GM19438 (cell line): ENCODE results near the gene FTCD.
"Not testable (repeated sequence)": the region's sequence is repeated elsewhere in the genome, so short reads cannot be mapped to it uniquely, and the experiment has no call there.

ENCODE experiments used
- ATAC-seq: cut with Tn5 transposase; IDR thresholded peaks from one replicate; pipeline ENCODE4 v1.9.1; 2021; ENCODE audit warnings: low read depth; ENCODE audit not compliant: unreplicated experiment

The FTCD gene

DNA sequence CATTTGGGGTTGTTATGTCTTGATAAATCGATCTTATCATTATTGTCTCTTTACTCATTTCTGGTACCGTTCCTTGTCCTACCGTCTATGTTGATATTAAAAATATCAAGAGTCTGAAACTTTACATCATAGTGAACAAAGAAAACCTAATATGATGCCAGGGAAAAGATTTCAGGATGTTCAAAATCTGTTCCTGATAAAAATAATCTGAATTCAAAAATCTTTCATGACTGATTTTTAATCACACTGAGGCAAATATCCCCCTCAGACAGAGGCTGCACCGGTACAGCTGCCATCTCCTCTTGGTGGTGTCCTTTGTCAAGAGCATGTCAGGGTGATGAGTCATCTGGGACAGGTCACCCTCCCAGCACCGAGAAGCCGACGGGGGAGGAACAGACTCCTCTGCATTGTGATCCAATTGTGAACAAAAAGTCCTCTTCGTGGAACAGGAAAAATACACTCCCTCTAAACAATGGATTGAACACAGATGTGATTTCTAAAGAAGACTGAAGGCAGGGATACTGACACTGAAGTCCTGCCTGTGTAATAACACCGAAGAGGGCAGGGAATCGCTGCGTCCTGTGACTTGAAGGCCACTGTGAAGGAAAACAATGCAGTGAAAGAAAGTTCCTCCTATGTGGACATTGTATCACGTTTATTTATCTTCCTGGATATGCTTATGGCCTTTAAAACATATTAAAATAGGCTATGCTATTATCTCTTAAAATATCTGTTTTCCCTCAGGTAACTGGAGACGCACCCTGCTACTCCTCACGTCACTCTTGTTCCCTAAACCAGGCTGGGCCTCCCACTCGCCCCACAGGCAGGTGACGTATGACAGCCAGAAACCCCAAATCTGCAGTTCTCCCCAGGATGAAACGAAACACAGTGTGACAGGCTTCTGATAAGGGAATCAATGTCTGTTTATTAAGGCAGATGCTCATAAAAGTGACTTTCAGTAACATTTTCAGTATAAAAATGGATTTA, 33.1 kb upstream of the FTCD start:
- no peak for ATAC-seq

DNA sequence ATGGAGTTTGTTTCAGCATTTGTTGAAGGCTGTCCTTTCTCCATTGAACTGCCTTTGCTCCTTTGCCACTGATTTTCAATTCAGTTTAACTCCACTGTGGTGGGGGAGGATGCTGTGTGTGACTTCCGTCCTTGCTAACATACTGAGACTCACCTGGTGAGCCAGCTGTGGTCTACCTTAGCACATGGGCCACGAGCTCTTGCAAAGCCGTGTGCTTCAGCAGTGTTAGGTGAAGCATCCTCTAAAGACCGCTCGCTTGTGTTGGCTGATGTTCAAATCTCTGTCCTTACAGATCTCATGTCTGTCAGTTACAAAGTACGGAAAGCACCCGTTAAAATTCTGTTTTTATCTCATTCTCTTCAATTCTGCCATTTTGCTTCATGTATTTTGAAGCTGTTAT, 32.4 kb upstream of the FTCD start:
- ATAC-seq = no peak

DNA sequence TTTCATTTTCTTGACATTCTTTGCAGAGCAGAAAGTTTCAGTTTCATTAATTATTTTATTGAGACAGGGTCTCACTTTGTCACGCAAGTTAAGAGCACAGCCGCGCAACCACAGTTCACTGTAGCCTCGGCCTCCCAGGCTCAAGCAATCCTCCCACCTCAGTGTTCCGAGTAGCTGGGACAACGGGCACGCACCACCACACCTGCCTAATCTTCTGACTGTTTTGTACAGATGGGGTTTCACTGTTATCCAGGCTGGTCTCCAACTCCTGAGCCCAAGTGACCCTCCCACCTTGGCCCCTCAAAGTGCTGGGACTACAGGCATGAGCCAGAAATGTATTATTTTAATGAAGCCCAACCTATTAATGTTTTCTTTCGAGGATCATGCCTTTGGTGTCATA, 31.9 kb upstream of the FTCD start:
- no peak for ATAC-seq

DNA sequence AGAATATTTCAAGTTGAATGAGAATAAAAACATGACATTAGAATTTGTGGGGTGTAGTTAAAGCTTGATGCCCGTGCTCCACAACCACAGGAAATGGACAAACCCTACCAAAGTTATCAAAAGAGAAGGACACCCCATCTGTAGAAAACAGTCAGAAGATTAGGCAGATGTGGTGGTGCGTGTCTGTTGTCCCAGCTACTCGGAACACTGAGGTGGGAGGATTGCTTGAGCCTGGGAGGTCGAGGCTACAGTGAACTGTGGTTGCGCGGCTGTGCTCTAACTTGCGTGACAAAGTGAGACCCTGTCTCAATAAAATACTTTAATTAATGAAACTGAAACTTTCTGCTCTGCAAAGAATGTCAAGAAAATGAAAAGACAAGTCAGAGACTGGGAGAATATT, 30.3 kb upstream of the FTCD start:
- ATAC-seq = no peak

DNA sequence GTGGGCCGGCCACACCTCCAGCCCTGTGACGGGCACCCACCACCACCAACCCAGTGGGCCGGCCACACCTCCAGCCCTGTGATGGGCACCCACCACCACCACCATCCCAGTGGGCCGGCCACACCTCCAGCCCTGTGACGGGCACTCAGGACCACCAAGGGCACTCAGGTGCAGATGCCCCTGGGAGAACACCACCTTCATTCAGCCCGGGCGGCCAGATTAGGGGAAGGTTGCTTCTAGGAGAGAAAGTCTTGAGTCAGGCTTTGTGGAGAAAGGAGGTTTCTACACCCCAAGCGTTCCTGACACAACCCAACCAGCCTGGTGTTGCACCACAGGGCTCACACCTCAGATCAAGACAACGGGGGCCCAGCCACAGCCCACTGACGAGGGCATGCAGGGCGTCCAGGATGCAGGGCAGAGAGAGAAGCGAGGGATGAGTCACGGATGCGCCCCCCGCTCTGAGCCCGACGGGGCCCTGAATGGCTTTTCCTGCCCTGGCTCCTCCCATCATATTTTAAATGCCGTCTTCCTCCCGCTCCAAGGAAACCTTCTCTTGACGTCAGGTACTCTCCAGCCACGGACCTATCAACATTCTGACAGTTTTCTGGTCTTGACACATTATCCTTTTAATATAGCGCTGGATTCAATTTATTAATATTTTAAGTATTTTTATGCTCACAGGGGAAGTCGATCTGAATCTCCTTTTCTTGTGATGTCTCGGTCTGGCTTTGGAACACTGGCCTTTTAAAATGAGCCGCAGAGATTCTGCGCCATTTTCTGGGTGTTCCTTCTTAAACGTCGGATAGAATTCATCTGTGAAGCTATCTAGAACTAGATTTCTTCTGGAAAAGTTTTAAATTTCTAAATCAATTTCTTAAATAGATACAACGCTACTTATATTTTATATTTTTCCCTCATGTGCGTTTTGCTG, 29.5 kb upstream of the FTCD start:
- no peak for ATAC-seq

DNA sequence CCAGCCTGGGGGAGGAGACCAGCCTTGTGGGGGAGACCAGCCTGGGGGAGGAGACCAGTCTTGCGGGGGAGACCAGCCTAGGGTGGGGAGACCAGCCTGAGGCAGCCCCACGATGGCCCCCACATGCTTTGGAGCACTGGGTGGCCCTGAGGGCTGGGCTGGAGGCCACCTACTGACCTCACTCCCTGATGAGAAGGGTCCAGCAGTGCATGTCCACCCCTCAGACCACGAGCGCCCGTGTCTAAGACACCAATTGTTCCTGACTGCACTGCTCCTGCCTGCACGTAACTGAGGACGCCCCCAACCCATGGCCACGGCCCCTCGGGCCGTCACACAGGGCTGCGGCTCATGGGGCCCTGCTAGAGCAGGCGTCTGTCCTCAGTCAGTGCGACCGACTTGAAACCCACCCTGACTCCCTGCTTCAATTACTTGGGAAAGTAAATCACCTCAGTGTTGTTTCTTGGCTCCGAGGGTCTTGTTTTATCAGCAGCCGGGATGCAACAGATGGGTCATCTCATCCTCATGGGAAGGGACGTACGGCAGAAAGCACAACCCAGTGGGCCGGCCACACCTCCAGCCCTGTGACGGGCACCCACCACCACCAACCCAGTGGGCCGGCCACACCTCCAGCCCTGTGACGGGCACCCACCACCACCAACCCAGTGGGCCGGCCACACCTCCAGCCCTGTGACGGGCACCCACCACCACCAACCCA, 28.7 kb upstream of the FTCD start, which contains the start of gene SPATC1L:
Gene SPATC1L, minus strand, starts transcription at position 550 of the 715 bp plus-strand sequence. CDS start 1,643 bp downstream, outside the sequence.
- no peak for ATAC-seq

DNA sequence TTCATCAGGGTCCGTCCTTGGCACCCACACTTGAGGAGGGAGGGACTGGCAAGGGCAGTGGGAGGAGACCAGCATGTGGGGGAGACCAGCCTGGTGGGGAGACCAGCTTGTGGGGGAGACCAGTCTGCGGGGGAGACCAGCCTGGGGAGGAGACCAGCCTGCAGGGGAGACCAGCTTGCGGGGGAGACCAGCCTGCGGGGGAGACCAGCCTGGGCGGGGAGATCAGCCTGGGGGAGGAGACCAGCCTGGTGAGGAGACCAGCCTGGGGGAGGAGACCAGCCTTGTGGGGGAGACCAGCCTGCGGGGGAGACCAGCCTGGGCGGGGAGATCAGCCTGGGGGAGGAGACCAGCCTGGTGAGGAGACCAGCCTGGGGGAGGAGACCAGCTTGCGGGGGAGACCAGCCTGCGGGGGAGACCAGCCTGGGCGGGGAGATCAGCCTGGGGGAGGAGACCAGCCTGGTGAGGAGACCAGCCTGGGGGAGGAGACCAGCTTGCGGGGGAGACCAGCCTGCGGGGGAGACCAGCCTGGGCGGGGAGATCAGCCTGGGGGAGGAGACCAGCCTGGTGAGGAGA, 28.0 kb upstream of the FTCD start:
- ATAC-seq = not testable (repeated sequence)

DNA sequence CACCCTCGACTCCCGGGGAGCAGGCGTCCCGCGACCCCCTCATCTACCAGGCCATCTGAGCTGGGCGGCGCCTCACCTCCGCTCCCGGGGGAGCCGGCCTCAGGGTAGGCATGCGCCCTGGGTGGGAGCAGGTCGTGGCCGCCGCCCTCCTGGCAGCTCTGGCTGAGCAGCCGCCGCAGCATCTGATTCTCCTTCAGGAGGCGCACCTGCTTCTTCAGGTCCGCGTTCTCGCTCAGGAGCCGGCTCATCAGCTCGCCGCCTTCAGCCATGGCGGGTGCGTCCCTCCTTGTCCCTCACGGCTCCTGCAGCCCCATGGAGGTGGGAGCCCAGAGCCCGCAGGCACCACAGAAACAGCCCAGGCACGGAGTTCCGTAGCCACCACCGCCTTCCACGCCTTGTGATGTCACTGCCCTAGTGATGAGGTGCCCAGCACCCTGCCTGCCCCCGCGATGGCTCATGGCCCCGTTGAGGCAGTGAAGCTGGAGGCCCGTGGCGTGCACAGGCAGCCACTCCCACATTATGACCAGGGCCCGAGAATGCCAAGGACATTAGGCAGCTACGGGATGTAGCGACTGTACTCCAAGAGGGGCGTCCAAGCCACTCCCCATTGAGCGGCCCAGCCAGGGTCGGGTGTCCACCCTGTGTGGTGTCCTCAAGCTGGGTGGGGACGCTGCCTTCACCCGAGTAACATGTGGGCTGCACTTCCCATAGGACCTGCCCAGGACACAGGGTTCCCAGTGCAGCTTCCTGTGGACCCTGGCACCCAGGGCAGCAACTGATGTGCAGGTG, 27.4 kb upstream of the FTCD start:
- ATAC-seq = no peak

DNA sequence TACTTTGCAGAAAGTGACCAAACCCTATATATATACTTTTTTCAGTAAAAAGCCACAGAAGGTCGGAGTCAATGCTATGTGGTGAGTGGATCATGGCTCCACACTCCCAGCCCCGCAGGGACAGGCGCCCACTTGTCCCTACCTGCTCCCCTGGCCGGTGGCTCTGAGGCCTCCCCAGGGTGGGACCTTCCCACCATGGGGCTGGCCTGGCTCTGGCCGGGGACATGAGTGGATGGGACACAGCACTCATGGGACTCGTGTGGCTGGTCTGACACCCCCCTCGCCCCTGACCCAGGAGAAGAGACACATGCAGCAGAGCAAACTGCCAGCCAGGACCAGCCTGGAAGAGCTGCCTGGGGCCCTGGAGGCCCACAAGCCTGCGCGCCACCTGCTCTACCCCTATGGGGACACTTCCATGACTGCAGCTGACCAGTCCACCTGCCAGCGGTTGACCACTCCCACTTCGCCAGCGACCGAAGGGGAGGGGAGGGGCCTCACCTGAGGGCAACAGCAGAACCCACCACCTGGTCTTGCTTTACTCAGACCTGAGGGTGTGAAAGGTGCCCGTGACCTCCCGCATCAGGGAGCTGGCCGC, 26.7 kb upstream of the FTCD start:
- no peak for ATAC-seq

DNA sequence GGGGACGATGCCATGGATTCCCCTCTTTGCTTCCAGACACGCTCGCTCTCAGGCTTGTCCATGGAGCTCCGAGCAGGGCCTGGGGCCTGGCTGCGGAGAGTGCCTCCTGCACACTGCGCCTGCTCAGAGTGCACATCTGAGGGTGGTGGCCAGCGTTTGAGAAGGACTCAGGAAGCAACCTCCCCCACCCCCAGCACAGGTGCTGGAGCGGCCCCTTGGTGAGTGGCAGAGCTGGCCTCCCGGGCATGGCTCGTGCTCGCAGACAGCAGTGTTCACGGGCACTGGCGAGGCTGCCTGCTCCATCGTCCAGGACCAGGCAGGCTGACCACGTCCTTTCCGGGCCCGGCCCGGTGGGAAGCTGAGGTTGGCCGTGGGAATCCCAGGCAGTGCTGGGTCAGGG, 26.1 kb upstream of the FTCD start:
- no peak for ATAC-seq

DNA sequence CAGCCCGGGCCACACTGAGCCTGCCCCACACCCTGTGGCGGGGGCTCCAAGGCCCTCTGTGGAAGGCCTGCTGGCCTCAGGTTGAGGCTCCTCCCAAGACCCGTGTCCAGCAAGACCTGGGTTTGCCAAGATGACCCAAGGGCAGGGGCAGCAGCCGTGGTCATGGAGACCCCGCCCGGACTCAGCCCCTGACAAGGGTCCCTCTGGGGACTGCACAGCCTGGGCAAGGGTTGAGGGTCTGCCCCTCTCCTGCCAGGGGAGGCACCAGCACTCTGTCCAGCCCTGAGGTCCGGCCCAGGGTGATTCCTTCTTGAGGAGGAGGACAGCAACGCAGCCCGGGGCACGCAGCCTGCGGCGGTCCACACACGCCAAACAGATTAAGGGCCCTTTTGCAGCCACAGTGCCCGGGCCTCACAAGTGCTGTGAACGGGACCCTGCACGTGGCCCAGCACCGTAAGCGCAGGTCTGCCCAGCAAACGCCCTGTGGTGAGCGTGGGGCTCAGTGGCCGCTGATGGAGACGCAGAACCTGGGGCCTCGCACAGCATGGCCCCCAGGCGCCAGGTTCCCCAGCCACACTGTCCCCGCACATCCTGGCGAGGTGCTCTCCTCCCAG, 25.5 kb upstream of the FTCD start:
- ATAC-seq = no peak

DNA sequence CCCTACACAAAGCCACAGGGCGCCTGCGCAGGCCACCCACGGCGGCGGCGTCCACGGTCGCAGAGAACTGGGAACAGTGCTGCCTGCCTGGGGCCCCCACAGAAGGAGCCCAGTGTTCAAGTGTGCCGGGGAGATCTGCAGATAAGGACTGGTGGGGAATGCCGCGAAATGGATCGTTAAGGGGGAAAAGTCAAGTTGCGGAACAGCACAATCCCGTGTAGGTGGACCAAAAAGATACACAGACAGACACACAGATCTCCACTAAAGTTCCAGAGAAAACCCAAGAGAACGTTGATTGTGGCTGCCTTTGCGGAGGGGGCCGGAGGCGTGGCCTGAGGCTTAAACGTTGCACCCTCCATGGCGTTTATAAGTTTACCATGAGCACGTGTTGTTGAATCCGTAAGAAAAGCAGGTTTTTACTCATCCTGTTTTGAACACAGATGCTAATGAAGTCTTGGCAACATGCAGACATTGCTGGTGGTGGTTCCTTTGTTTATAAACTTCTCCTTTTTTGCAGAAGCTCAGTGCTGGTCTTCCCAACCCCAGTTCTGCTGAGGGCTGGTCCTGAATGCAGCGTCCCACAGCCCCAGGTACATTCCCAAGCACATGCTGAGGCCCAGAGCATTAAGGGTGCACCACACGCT, 24.8 kb upstream of the FTCD start:
- ATAC-seq = no peak

DNA sequence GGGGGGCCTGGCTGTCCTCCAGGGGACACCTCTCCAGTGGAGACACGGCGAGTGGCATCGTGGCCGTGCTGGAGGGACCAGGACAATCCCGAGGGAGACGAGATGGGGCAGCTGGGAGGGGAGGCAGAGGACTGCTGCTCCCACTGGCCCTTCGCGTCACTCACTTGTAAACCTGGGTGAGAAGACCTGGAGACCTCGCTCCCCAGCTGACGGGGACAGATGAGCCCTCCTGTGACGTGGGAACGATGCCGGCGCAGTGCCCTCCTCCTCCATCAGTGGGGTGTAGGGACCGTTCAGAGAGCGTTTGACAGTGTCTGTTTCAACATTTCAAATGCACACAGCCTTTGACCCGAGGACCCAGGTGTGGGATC, 24.3 kb upstream of the FTCD start:
- ATAC-seq = no peak

DNA sequence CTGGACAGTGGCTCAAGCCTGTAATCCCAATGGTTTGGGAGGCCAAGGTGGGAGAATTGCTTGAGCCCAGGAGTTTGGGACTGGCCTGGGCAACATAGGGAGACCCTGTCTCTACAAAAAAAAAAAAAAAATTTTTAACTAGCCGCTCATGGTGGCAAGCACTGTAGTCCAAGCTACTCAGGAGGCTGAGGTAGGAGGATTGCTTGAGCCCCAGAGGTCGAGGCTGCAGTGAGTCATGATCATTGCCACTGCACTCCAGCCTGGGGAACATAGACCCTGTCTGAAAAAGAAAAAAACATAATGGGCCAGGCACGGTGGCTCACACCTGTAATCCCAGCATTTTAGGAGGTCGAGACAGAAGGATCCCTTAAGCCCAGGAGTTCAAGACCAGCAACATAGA, 23.6 kb upstream of the FTCD start:
- ATAC-seq = no peak

DNA sequence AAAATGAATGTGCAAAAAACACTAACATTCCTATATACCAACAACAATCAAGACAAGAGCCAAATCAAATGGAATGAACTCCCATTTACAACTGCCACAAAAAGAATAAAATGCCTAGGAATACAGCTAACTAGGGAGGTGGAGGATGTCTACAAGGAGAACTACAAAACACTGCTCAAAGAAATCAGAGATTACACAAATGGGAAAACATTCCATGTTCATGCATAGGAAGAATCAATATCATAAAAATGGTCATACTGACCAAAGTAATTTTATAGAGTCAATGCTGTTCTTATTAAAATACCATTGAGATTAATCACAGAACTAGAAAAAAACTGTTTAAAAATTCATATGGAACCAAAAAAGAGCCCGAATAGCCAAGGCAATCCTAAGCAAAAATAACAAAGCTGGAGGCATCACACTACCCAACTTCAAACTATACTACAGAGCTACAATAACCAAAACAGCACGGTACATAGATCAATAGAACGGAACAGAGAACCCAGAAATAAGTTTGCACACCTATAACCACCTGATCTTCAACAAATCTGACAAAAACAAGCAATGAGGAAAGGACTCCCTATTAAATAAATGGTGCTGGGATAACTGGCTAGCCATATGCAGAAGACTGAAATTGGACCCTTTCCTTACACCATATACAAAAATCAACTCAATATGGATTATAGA, 21.2 kb upstream of the FTCD start:
- ATAC-seq = not testable (repeated sequence)

DNA sequence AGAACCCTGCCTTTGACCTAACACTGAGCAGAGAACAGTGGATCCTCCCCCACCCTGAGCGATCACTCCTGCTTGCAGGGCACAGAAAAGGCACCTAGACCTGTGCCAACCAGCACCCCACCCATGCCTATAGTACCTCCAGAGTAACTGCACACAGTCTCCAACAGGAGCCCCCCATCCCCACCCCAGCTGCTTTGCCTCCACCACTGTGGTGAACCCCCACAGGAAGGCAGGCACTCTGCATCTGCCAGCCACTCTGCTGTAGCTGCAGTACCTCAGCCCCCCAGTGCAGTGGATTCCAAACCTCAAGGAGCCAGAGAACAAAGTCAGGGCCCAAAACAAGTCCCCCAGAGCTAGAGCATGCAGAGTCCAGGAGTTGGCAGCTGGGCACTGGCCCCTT, 18.2 kb upstream of the FTCD start:
- ATAC-seq = no peak

DNA sequence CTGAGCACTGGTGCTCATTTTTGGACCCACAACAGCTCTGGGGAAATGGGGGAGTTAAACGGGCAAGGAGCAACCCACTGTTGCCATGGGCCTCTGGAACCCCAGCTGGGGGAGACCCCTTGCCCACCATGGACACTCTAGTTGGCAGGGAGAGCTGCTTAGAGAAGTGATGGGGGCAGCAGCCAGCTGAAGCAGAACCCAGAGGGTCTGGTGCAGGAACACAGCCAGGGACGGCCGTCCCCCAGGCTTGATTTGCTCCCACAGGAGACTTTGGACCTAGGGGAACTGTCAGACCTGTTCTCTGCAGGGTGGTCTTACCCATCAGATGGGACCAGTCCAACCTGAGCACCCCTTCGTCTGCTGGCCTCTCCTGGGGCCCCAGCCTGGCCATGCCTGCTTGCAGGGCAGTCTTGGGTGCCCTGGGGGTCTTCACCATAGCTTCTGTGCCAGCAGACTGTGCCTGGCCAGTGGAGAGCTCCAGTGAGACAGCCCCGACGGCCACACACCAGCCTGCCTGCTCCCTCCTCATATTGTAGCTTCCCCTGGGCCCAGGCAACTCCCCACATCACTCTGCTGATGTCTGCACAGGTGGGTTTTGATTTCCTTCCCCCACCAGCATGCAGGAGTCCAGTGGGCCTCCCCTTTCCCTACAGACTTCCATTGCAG, 17.6 kb upstream of the FTCD start:
- ATAC-seq = no peak
